Loucy (cell line): Measurements from ENCODE around the gene SIM2.

Source experiments
- EZH2phosphoT487 ChIP-seq: fragments of 200-600 bp; IDR thresholded peaks from 2 replicates; pipeline ENCODE4 v1.6.1; 2018; ENCODE audit warnings: antibody characterized with exemption, mild to moderate bottlenecking, moderate library complexity, borderline replicate concordance
- TF ChIP-seq, protein P1 (sequence below): fragments of 200-600 bp; sonication (generic); conservative IDR thresholded peaks from 2 replicates; pipeline ENCODE4 v1.5.1; 2014; ENCODE audit warnings: mild to moderate bottlenecking, antibody characterized with exemption, low read length

DNA sequence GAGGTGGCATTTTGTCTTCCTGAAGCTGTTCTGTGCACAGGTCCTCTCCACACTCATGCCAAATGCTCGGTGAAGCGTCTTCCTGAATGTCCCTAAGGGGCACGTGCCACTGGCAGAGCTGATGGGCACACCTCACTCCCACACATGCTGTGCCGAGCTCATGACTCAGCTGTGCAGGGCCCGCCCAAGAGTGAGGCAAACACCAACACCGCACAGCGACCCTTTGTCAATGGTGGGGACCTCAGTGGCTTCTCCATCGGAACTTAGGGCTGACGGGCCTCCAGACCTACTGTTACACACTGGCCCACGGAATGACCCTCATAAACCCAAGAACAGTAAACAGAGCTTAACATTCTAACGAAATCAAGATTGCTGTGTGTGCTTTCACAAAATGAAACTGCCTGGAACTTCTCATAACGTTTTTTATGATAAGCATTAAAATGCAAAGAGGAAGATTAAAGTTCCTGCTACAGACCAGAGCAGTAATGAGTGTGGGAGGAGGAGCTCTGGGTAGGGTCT is 89.3 kb downstream of the SIM2 start:
- TF ChIP-seq, protein P1, sequence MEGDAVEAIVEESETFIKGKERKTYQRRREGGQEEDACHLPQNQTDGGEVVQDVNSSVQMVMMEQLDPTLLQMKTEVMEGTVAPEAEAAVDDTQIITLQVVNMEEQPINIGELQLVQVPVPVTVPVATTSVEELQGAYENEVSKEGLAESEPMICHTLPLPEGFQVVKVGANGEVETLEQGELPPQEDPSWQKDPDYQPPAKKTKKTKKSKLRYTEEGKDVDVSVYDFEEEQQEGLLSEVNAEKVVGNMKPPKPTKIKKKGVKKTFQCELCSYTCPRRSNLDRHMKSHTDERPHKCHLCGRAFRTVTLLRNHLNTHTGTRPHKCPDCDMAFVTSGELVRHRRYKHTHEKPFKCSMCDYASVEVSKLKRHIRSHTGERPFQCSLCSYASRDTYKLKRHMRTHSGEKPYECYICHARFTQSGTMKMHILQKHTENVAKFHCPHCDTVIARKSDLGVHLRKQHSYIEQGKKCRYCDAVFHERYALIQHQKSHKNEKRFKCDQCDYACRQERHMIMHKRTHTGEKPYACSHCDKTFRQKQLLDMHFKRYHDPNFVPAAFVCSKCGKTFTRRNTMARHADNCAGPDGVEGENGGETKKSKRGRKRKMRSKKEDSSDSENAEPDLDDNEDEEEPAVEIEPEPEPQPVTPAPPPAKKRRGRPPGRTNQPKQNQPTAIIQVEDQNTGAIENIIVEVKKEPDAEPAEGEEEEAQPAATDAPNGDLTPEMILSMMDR = no peak
- TF ChIP-seq EZH2phosphoT487 = no peak
